Panc1 (cell line): ENCODE results near the gene HSF2BP. TPM values are rescaled to one million over a fixed set of nuclear protein-coding genes. Genes with fewer than 3 reads are reported as not detected.
A peak's percentile ranks its signal among the peaks of the same experiment; 100 is the strongest.
"Not testable (repeated sequence)": the region's sequence is repeated elsewhere in the genome, so short reads cannot be mapped to it uniquely, and the experiment has no call there.

Experiments
- ATAC-seq: fragments of 200-7000 bp; cut with Tn5 transposase; 2 replicates; pipeline ENCODE4 v1.9.1; 2020; ENCODE audit warnings: mild to moderate bottlenecking, moderate library complexity
- BruUV-seq: library from RNA; stranded (reverse); fragments of 400-500 nt; replicated peaks from 2 replicates; lab custom pipeline; 2021; lab: Mats Ljungman, UMichigan
- CTCF ChIA-PET: fragments of 300-600 bp; sonication (Branson Sonifier 250); formaldehyde crosslinking; loops from one replicate; lab custom pipeline; 2022; ENCODE audit warnings: antibody characterized with exemption; lab: Charles Lee
- POLR2A ChIA-PET: fragments of 300-600 bp; sonication (Branson Sonifier 250); formaldehyde crosslinking; loops from one replicate; lab custom pipeline; 2022; ENCODE audit warnings: antibody characterized with exemption; lab: Charles Lee
- DNase-seq: peaks from one replicate; pipeline ENCODE4 v3.0.0-alpha.2; 2010; ENCODE audit warnings: low read depth, low spot score
- H3K27ac ChIP-seq: 2 replicates; pipeline ENCODE4 v1.5.1; 2011; ENCODE audit warnings: mild to moderate bottlenecking, low read length, inconsistent platforms
- H3K27me3 ChIP-seq: fragments of 200-500 bp; sonication (Bioruptor generic); 2 replicates; pipeline ENCODE4 v1.6.0; 2014; ENCODE audit warnings: low read length, inconsistent platforms; ENCODE audit not compliant: control insufficient read depth, insufficient read depth
- H3K36me3 ChIP-seq: fragments of 200-500 bp; sonication (Bioruptor generic); 2 replicates; pipeline ENCODE4 v1.5.1; 2014; ENCODE audit warnings: inconsistent platforms, mild to moderate bottlenecking, low read length, moderate library complexity; ENCODE audit not compliant: control insufficient read depth, insufficient read depth
- H3K4me1 ChIP-seq: 2 replicates; pipeline ENCODE4 v1.5.1; 2011; ENCODE audit warnings: inconsistent platforms, mild to moderate bottlenecking, low read length, moderate library complexity; ENCODE audit not compliant: control insufficient read depth, insufficient read depth
- H3K4me3 ChIP-seq, 2 experiments: 2 replicates each; pipeline ENCODE4 v1.5.1; 2011 to 2012; ENCODE audit warnings: low read depth in 2 of 2, low read length in 2 of 2, mild to moderate bottlenecking in 2 of 2, inconsistent platforms in 1 of 2, moderate library complexity in 1 of 2
- H3K9me3 ChIP-seq: fragments of 200-500 bp; sonication (Bioruptor generic); 2 replicates; pipeline ENCODE4 v1.5.1; 2014; ENCODE audit warnings: low read depth, mild to moderate bottlenecking, inconsistent platforms, low read length, moderate library complexity; ENCODE audit not compliant: control insufficient read depth, insufficient read depth
- in situ Hi-C: cut with HindIII; loops from 2 replicates; pipeline ENCODE4 v1.10.0; 2016; ENCODE audit warnings: low sequenced_read_pairs, low pct_unique_long_range_greater_than_20kb
- intact Hi-C: fragments of 100-400 bp; cut with micrococcal nuclease; formaldehyde crosslinking; loops from one replicate; pipeline ENCODE4 v1.10.0; 2022; ENCODE audit not compliant: unreplicated experiment
- total RNA-seq: library from RNA; stranded (reverse); gene quantifications from one replicate; pipeline ENCODE4 v1.2.1, GENCODE V29; 2021; ENCODE audit not compliant: unreplicated experiment

HSF2BP gene
- total RNA-seq, 1 experiment from 2014 or later: 4.2 TPM

- POLR2A ChIA-PET, H3K27ac ChIP-seq, BruUV-seq, in situ Hi-C loops, H3K4me1 ChIP-seq, intact Hi-C loops, H3K9me3 ChIP-seq, H3K36me3 ChIP-seq, DNase-seq, H3K27me3 ChIP-seq, CTCF ChIA-PET, H3K4me3 ChIP-seq: not testable (repeated sequence)
- peak; percentile 39; the same call in 1 of the 2 replicates for ATAC-seq
These were observed 141.6 kb downstream of the HSF2BP start for GRCh38 chr21:43517701-43518100.

GRCh38 chr21:43516860-43517627, 142.2 kb downstream of the HSF2BP start:
- ATAC-seq: peak; percentile 92
- H3K4me1 ChIP-seq, DNase-seq, in situ Hi-C loops, intact Hi-C loops, H3K27ac ChIP-seq, H3K4me3 ChIP-seq, POLR2A ChIA-PET, H3K36me3 ChIP-seq, H3K27me3 ChIP-seq, CTCF ChIA-PET, H3K9me3 ChIP-seq, BruUV-seq: not testable (repeated sequence)

GRCh38 chr21:43516295-43516847, 142.9 kb downstream of the HSF2BP start:
- intact Hi-C loops, BruUV-seq, H3K4me1 ChIP-seq, DNase-seq, CTCF ChIA-PET, POLR2A ChIA-PET, H3K9me3 ChIP-seq, in situ Hi-C loops, H3K4me3 ChIP-seq, H3K27me3 ChIP-seq, H3K36me3 ChIP-seq, H3K27ac ChIP-seq: not testable (repeated sequence)
- ATAC-seq: 0 out of 2 replicates have a peak, but pooled peaks have one; percentile 33

- ATAC-seq, H3K36me3 ChIP-seq, H3K27me3 ChIP-seq, H3K4me3 ChIP-seq, H3K9me3 ChIP-seq, H3K27ac ChIP-seq, in situ Hi-C loops, DNase-seq, H3K4me1 ChIP-seq, CTCF ChIA-PET, BruUV-seq, POLR2A ChIA-PET, intact Hi-C loops: not testable (repeated sequence)
These were observed 144.5 kb downstream of the HSF2BP start for GRCh38 chr21:43514834-43515233.

GRCh38 chr21:43513023-43513422, 146.3 kb downstream of the HSF2BP start:
- in situ Hi-C loops, H3K27me3 ChIP-seq, DNase-seq, CTCF ChIA-PET, H3K36me3 ChIP-seq, BruUV-seq, intact Hi-C loops, H3K9me3 ChIP-seq, H3K4me1 ChIP-seq, H3K4me3 ChIP-seq, POLR2A ChIA-PET, H3K27ac ChIP-seq, ATAC-seq: not testable (repeated sequence)

GRCh38 chr21:43511209-43511608, 148.1 kb downstream of the HSF2BP start:
- H3K27ac ChIP-seq, H3K4me1 ChIP-seq, intact Hi-C loops, H3K36me3 ChIP-seq, ATAC-seq, H3K27me3 ChIP-seq, DNase-seq, H3K4me3 ChIP-seq, POLR2A ChIA-PET, in situ Hi-C loops, CTCF ChIA-PET, BruUV-seq, H3K9me3 ChIP-seq: not testable (repeated sequence)

GRCh38 chr21:43510669-43511068, 148.6 kb downstream of the HSF2BP start:
- peak; percentile 72; the same call in 1 of the 2 replicates for ATAC-seq
- H3K9me3 ChIP-seq, H3K36me3 ChIP-seq, H3K4me3 ChIP-seq, POLR2A ChIA-PET, CTCF ChIA-PET, in situ Hi-C loops, H3K27ac ChIP-seq, BruUV-seq, intact Hi-C loops, H3K27me3 ChIP-seq, H3K4me1 ChIP-seq, DNase-seq: not testable (repeated sequence)
